HEK293 (cell line): ENCODE results near the gene KLF2.

Experiments used
- CTCF ChIA-PET: fragments of 350-600 bp; formaldehyde crosslinking; extraction: SDS; loops from one replicate; lab custom pipeline; 2021; ENCODE audit warnings: antibody characterized with exemption; lab: Yijun Ruan, JAX
- POLR2A ChIA-PET: fragments of 300-600 bp; formaldehyde crosslinking; extraction: SDS; loops from one replicate; lab custom pipeline; 2020; ENCODE audit warnings: antibody characterized with exemption, inconsistent platforms; lab: Yijun Ruan, JAX
- H3K27ac ChIP-seq: fragments of 200-500 bp; sonication (Bioruptor generic); 2 replicates; pipeline ENCODE4 v1.5.1; 2014; ENCODE audit warnings: low read depth, low read length, control low read depth, inconsistent platforms; ENCODE audit errors: extremely low read depth
- H3K36me3 ChIP-seq, 2 experiments: fragments of 200-500 bp in 1 of 2; sonication (Bioruptor generic) in 1 of 2; 1 replicate in 1 of 2; 2 replicates in 1 of 2; pipeline ENCODE4 v1.5.1; 2014 to 2017; ENCODE audit warnings: inconsistent platforms in 2 of 2, low read length in 2 of 2; ENCODE audit not compliant: control insufficient read depth in 2 of 2, insufficient read depth in 1 of 2
- H3K4me1 ChIP-seq: fragments of 200-500 bp; sonication (Bioruptor generic); 2 replicates; pipeline ENCODE4 v1.5.1; 2014; ENCODE audit warnings: mild to moderate bottlenecking, low read length, inconsistent platforms; ENCODE audit not compliant: control insufficient read depth, insufficient read depth
- H3K4me3 ChIP-seq: 2 replicates; pipeline ENCODE4 v1.5.1; 2011; ENCODE audit warnings: low read depth, mild to moderate bottlenecking, control low read depth, low read length, moderate library complexity
- H3K9me3 ChIP-seq: fragments of 200-500 bp; sonication (Bioruptor generic); 2 replicates; pipeline ENCODE4 v1.5.1; 2014; ENCODE audit warnings: low read depth, low read length, inconsistent platforms; ENCODE audit not compliant: control insufficient read depth, insufficient read depth
- EGR2 ChIP-seq: fragments of 450-650 bp; formaldehyde crosslinking; IDR thresholded peaks from 2 replicates; pipeline ENCODE4 v1.5.1; 2016; ENCODE audit warnings: low read depth, missing biosample characterization, missing genetic modification characterization
- GLIS1 ChIP-seq: fragments of 450-650 bp; formaldehyde crosslinking; IDR thresholded peaks from 2 replicates; pipeline ENCODE4 v1.5.1; 2016; ENCODE audit warnings: missing biosample characterization, missing genetic modification characterization
- GLIS2 ChIP-seq: fragments of 450-650 bp; formaldehyde crosslinking; IDR thresholded peaks from 2 replicates; pipeline ENCODE4 v1.5.1; 2016; ENCODE audit warnings: missing biosample characterization, missing genetic modification characterization
- HIC1 ChIP-seq: fragments of 450-650 bp; formaldehyde crosslinking; IDR thresholded peaks from 2 replicates; pipeline ENCODE4 v1.5.1; 2016; ENCODE audit warnings: missing biosample characterization, missing genetic modification characterization
- KLF10 ChIP-seq: fragments of 450-650 bp; IDR thresholded peaks from 2 replicates; pipeline ENCODE4 v1.5.1; 2018; ENCODE audit warnings: missing biosample characterization, mild to moderate bottlenecking, missing genetic modification characterization
- KLF7 ChIP-seq: fragments of 450-650 bp; formaldehyde crosslinking; IDR thresholded peaks from 2 replicates; pipeline ENCODE4 v1.5.1; 2016; ENCODE audit warnings: missing biosample characterization, missing genetic modification characterization, borderline replicate concordance
- KLF8 ChIP-seq: fragments of 450-650 bp; formaldehyde crosslinking; IDR thresholded peaks from 2 replicates; pipeline ENCODE4 v1.5.1; 2016; ENCODE audit warnings: missing biosample characterization, missing genetic modification characterization
- MYNN ChIP-seq: fragments of 450-650 bp; formaldehyde crosslinking; IDR thresholded peaks from 2 replicates; pipeline ENCODE4 v1.5.1; 2016; ENCODE audit warnings: missing biosample characterization, missing genetic modification characterization, borderline replicate concordance
- PRDM1 ChIP-seq: fragments of 450-650 bp; formaldehyde crosslinking; IDR thresholded peaks from 2 replicates; pipeline ENCODE4; 2016; ENCODE audit warnings: missing biosample characterization, missing genetic modification characterization
- SP7 ChIP-seq: fragments of 450-650 bp; formaldehyde crosslinking; IDR thresholded peaks from 2 replicates; pipeline ENCODE4 v1.5.1; 2016; ENCODE audit warnings: missing biosample characterization, missing genetic modification characterization
- TRIM28 ChIP-seq: IDR thresholded peaks from 2 replicates; pipeline ENCODE4 v1.6.1; 2011; ENCODE audit warnings: low read length, control low read depth, borderline replicate concordance
- ZBTB20 ChIP-seq: fragments of 450-650 bp; formaldehyde crosslinking; IDR thresholded peaks from 2 replicates; pipeline ENCODE4 v1.5.1; 2016; ENCODE audit warnings: missing biosample characterization, missing genetic modification characterization
- ZEB2 ChIP-seq: fragments of 450-650 bp; formaldehyde crosslinking; IDR thresholded peaks from 2 replicates; pipeline ENCODE4 v1.5.1; 2016; ENCODE audit warnings: missing biosample characterization, missing genetic modification characterization
- ZFHX2 ChIP-seq: fragments of 450-650 bp; formaldehyde crosslinking; conservative IDR thresholded peaks from 2 replicates; pipeline ENCODE4 v1.5.1; 2016; ENCODE audit warnings: missing biosample characterization, missing genetic modification characterization
- ZFP3 ChIP-seq: fragments of 450-650 bp; formaldehyde crosslinking; IDR thresholded peaks from 2 replicates; pipeline ENCODE4 v1.5.1; 2016; ENCODE audit warnings: low read depth, missing biosample characterization, missing genetic modification characterization
- ZNF112 ChIP-seq: fragments of 450-650 bp; formaldehyde crosslinking; IDR thresholded peaks from 2 replicates; pipeline ENCODE4 v1.5.0; 2017; ENCODE audit warnings: missing biosample characterization, missing genetic modification characterization
- ZNF121 ChIP-seq: fragments of 450-650 bp; formaldehyde crosslinking; IDR thresholded peaks from 2 replicates; pipeline ENCODE4 v1.5.1; 2016; ENCODE audit warnings: missing biosample characterization, missing genetic modification characterization
- ZNF148 ChIP-seq: fragments of 450-650 bp; formaldehyde crosslinking; IDR thresholded peaks from 2 replicates; pipeline ENCODE4 v1.5.0; 2017; ENCODE audit warnings: missing biosample characterization, missing genetic modification characterization, borderline replicate concordance
- ZNF26 ChIP-seq: fragments of 450-650 bp; formaldehyde crosslinking; IDR thresholded peaks from 2 replicates; pipeline ENCODE4 v1.5.1; 2016; ENCODE audit warnings: missing biosample characterization, missing genetic modification characterization
- ZNF335 ChIP-seq: fragments of 450-650 bp; formaldehyde crosslinking; conservative IDR thresholded peaks from 2 replicates; pipeline ENCODE4 v1.5.1; 2016; ENCODE audit warnings: missing biosample characterization, missing genetic modification characterization
- ZNF398 ChIP-seq: fragments of 450-650 bp; formaldehyde crosslinking; IDR thresholded peaks from 2 replicates; pipeline ENCODE4 v1.5.1; 2017; ENCODE audit warnings: missing biosample characterization, missing genetic modification characterization
- ZNF501 ChIP-seq: fragments of 450-650 bp; formaldehyde crosslinking; IDR thresholded peaks from 2 replicates; pipeline ENCODE4 v1.5.1; 2016; ENCODE audit warnings: missing biosample characterization, missing genetic modification characterization
- ZNF600 ChIP-seq: fragments of 450-650 bp; formaldehyde crosslinking; IDR thresholded peaks from 2 replicates; pipeline ENCODE4 v1.5.1; 2016; ENCODE audit warnings: missing biosample characterization, missing genetic modification characterization
- ZNF629 ChIP-seq: fragments of 450-650 bp; formaldehyde crosslinking; IDR thresholded peaks from 2 replicates; pipeline ENCODE4 v1.5.1; 2017; ENCODE audit warnings: missing biosample characterization, missing genetic modification characterization
- ZNF660 ChIP-seq: fragments of 450-650 bp; IDR thresholded peaks from 2 replicates; pipeline ENCODE4 v1.5.1; 2018; ENCODE audit warnings: missing biosample characterization, mild to moderate bottlenecking, missing genetic modification characterization
- ZSCAN23 ChIP-seq: fragments of 450-650 bp; formaldehyde crosslinking; IDR thresholded peaks from 2 replicates; pipeline ENCODE4 v1.5.1; 2016; ENCODE audit warnings: missing biosample characterization, missing genetic modification characterization

KLF2 gene

GRCh38 chr19:16290692-16291091, 33.9 kb upstream of the KLF2 start (continued):
- TF ChIP-seq ZNF26 (tag by site-specific recombination) (no peak), ZNF121 (tag by site-specific recombination) (no peak)

- ChIA-PET CTCF (interaction anchor here (0.6 to 0.7 kb wide), 2 partner anchors 12 to 132 kb away, joined by 3 to 6 read pairs; no protein-coding TSS in a partner anchor), POLR2A (no interaction called here)
- H3K9me3 ChIP-seq, result no peaks in the 10 kb centered on the region
- H3K4me1 ChIP-seq, result peaks cover 8% of the 10 kb centered on the region; the same call in 1 of the 2 replicates
- H3K4me3 ChIP-seq, result no peak overlapping the region
- no peaks in the 10 kb centered on the region for H3K36me3 ChIP-seq
- no peak overlapping the region for H3K27ac ChIP-seq
- TF ChIP-seq EGR2 (tag by site-specific recombination) (0 out of 2 replicates have a peak, but pooled peaks have one; percentile 25), ZFHX2 (tag by site-specific recombination) (peak; percentile 14; the same call in 1 of the 2 replicates), KLF10 (tag by site-specific recombination) (peak; percentile 62), KLF7 (tag by site-specific recombination) (0 out of 2 replicates have a peak, but pooled peaks have one; percentile 21), ZNF600 (tag by site-specific recombination) (peak; percentile 55; the same call in 1 of the 2 replicates), ZEB2 (tag by site-specific recombination) (peak; percentile 69), HIC1 (tag by site-specific recombination) (peak; percentile 58; the same call in 1 of the 2 replicates), ZNF501 (tag by site-specific recombination) (no peak), ZNF660 (tag by site-specific recombination) (0 out of 2 replicates have a peak, but pooled peaks have one; percentile 43), SP7 (tag by site-specific recombination) (peak; percentile 53), TRIM28 (no peak), ZFP3 (tag by site-specific recombination) (no peak), PRDM1 (tag by site-specific recombination) (peak; percentile 77), ZNF112 (tag by site-specific recombination) (no peak), GLIS2 (tag by site-specific recombination) (peak; percentile 22; the same call in 1 of the 2 replicates), ZNF629 (tag by site-specific recombination) (0 out of 2 replicates have a peak, but pooled peaks have one; percentile 15), ZNF148 (tag by site-specific recombination) (no peak), ZSCAN23 (tag by site-specific recombination) (no peak), ZBTB20 (tag by site-specific recombination) (peak; percentile 27; the same call in 1 of the 2 replicates), ZNF398 (tag by site-specific recombination) (peak; percentile 45), KLF8 (tag by site-specific recombination) (no peak), ZNF335 (tag by site-specific recombination) (peak; percentile 65), GLIS1 (tag by site-specific recombination) (peak; percentile 98), MYNN (tag by site-specific recombination) (no peak)
Measured at GRCh38 chr19:16293118-16294091, 31.2 kb upstream of the KLF2 start.
